IMR-90 (cell line): ENCODE measurements around the gene ESF1. TPM values are rescaled to one million over a fixed set of nuclear protein-coding genes. Genes with fewer than 3 reads are reported as not detected.

Experiments
- ATAC-seq: fragments of 200-7000 bp; cut with Tn5 transposase; 2 replicates; pipeline ENCODE4 v1.9.1; 2020; ENCODE audit warnings: low read depth, mild to moderate bottlenecking, moderate library complexity
- BruUV-seq: library from RNA; stranded (reverse); fragments of 400-500 nt; replicated peaks from 2 replicates; lab custom pipeline; 2021; lab: Mats Ljungman, UMichigan
- CTCF ChIA-PET: fragments of 300-600 bp; formaldehyde crosslinking; extraction: SDS; loops from one replicate; lab custom pipeline; 2021; ENCODE audit warnings: antibody characterized with exemption; lab: Yijun Ruan, JAX
- POLR2A ChIA-PET: fragments of 300-600 bp; sonication (Branson Sonifier 250); formaldehyde crosslinking; loops from one replicate; lab custom pipeline; 2022; ENCODE audit warnings: antibody characterized with exemption; ENCODE audit not compliant: unreplicated experiment; lab: Charles Lee
- DNase-seq: peaks from one replicate; pipeline ENCODE4 v3.0.0; 2013
- H2AFZ ChIP-seq: replicated peaks from 2 replicates; pipeline ENCODE3; 2013; ENCODE audit warnings: low read length, mild to moderate bottlenecking; ENCODE audit not compliant: poor library complexity
- H2AK5ac ChIP-seq: 2 replicates; pipeline ENCODE4 v1.6.1; 2013; ENCODE audit warnings: low read depth, low read length, inconsistent platforms
- H2AK9ac ChIP-seq: replicated peaks from 2 replicates; pipeline ENCODE3; 2013; ENCODE audit warnings: mild to moderate bottlenecking, low read depth, low read length, moderate library complexity; ENCODE audit not compliant: poor library complexity
- H2BK120ac ChIP-seq: 2 replicates; pipeline ENCODE4 v1.6.1; 2013; ENCODE audit warnings: low read depth, low read length, inconsistent platforms
- H2BK15ac ChIP-seq: 3 replicates; pipeline ENCODE4 v1.6.1; 2013; ENCODE audit warnings: low read depth, low read length, inconsistent platforms
- H2BK20ac ChIP-seq: 2 replicates; pipeline ENCODE4 v1.6.1; 2013; ENCODE audit warnings: low read depth, mild to moderate bottlenecking, inconsistent platforms, low read length, moderate library complexity
- H2BK5ac ChIP-seq: 2 replicates; pipeline ENCODE4 v1.6.1; 2013; ENCODE audit warnings: mild to moderate bottlenecking, low read depth, low read length, inconsistent platforms; ENCODE audit not compliant: poor library complexity, severe bottlenecking
- H3K14ac ChIP-seq: replicated peaks from 2 replicates; pipeline ENCODE4 v1.6.1; 2013; ENCODE audit warnings: low read depth, low read length, inconsistent platforms
- H3K18ac ChIP-seq: 2 replicates; pipeline ENCODE4 v1.6.1; 2013; ENCODE audit warnings: low read depth, low read length, control low read depth
- H3K23ac ChIP-seq: 2 replicates; pipeline ENCODE4 v1.6.1; 2013; ENCODE audit warnings: low read depth, low read length, inconsistent platforms
- H3K27ac ChIP-seq: 2 replicates; pipeline ENCODE4 v1.5.1; 2013; ENCODE audit warnings: mild to moderate bottlenecking, control low read depth, low read length; ENCODE audit not compliant: insufficient read depth
- H3K27me3 ChIP-seq: 2 replicates; pipeline ENCODE4 v1.6.1; 2013; ENCODE audit warnings: low read length; ENCODE audit not compliant: control insufficient read depth, insufficient read depth
- H3K36me3 ChIP-seq: 2 replicates; pipeline ENCODE4 v1.6.1; 2013; ENCODE audit warnings: low read length, mixed read lengths; ENCODE audit not compliant: control insufficient read depth, insufficient read depth
- H3K4ac ChIP-seq: 2 replicates; pipeline ENCODE4 v1.6.1; 2013; ENCODE audit warnings: low read depth, low read length, inconsistent platforms
- H3K4me1 ChIP-seq: 2 replicates; pipeline ENCODE4 v1.6.1; 2013; ENCODE audit warnings: low read length, mixed read lengths; ENCODE audit not compliant: control insufficient read depth, insufficient read depth
- H3K4me2 ChIP-seq: 2 replicates; pipeline ENCODE4 v1.6.1; 2013; ENCODE audit warnings: low read depth, mild to moderate bottlenecking, control low read depth, low read length, moderate library complexity
- H3K4me3 ChIP-seq: 2 replicates; pipeline ENCODE4 v1.5.1; 2013; ENCODE audit warnings: low read depth, mild to moderate bottlenecking, control low read depth, low read length, moderate library complexity; ENCODE audit not compliant: insufficient read depth
- H3K56ac ChIP-seq: 2 replicates; pipeline ENCODE4 v1.6.1; 2013; ENCODE audit warnings: low read length, inconsistent platforms; ENCODE audit not compliant: insufficient read depth; ENCODE audit errors: extremely low read depth
- H3K79me1 ChIP-seq, 2 experiments: 2 replicates each; pipeline ENCODE4 v1.6.1; 2013; ENCODE audit warnings: low read length in 2 of 2, inconsistent platforms in 1 of 2, low read depth in 1 of 2
- H3K9ac ChIP-seq: 2 replicates; pipeline ENCODE4 v1.6.1; 2013; ENCODE audit warnings: low read depth, low read length, control low read depth
- H3K9me1 ChIP-seq: 2 replicates; pipeline ENCODE4 v1.6.1; 2013; ENCODE audit warnings: low read length, inconsistent platforms; ENCODE audit not compliant: insufficient read depth
- H3K9me3 ChIP-seq: 2 replicates; pipeline ENCODE4 v1.6.1; 2013; ENCODE audit warnings: low read length; ENCODE audit not compliant: control insufficient read depth, insufficient read depth
- H4K20me1 ChIP-seq: 2 replicates; pipeline ENCODE4 v1.6.1; 2013; ENCODE audit warnings: low read length, inconsistent platforms; ENCODE audit not compliant: insufficient read depth
- H4K5ac ChIP-seq: 2 replicates; pipeline ENCODE4 v1.6.1; 2013; ENCODE audit warnings: mild to moderate bottlenecking, low read depth, low read length, control low read depth
- H4K8ac ChIP-seq, 2 experiments: 2 replicates each; pipeline ENCODE4 v1.6.1; 2013; ENCODE audit warnings: low read depth in 2 of 2, low read length in 2 of 2, control low read depth in 1 of 2, inconsistent platforms in 1 of 2
- H4K91ac ChIP-seq: 2 replicates; pipeline ENCODE4 v1.6.1; 2013; ENCODE audit warnings: low read depth, low read length, inconsistent platforms; ENCODE audit not compliant: insufficient read depth
- CEBPB ChIP-seq: IDR thresholded peaks from 2 replicates; pipeline ENCODE4 v1.6.1; 2012; ENCODE audit warnings: low read depth, low read length, improper control_type of control experiment
- CHD1 ChIP-seq: IDR thresholded peaks from 2 replicates; pipeline ENCODE4 v1.6.1; 2012; ENCODE audit warnings: low read depth, low read length, improper control_type of control experiment
- ELK1 ChIP-seq: fragments of 150-350 bp; IDR thresholded peaks from 2 replicates; pipeline ENCODE4 v1.6.1; 2016; ENCODE audit warnings: low read depth, mild to moderate bottlenecking, low read length, moderate library complexity, borderline replicate concordance
- FOS ChIP-seq: fragments of 150-350 bp; IDR thresholded peaks from 2 replicates; pipeline ENCODE4 v1.6.1; 2016; ENCODE audit warnings: low read depth, low read length
- MAZ ChIP-seq: IDR thresholded peaks from 2 replicates; pipeline ENCODE4 v1.6.1; 2012; ENCODE audit warnings: low read depth, mild to moderate bottlenecking, low read length, improper control_type of control experiment, moderate library complexity, borderline replicate concordance
- MXI1 ChIP-seq: IDR thresholded peaks from 2 replicates; pipeline ENCODE4 v1.6.1; 2012; ENCODE audit warnings: low read depth, mild to moderate bottlenecking, low read length, moderate library complexity, borderline replicate concordance
- NFE2L2 ChIP-seq: fragments of 150-350 bp; IDR thresholded peaks from 2 replicates; pipeline ENCODE4 v1.6.1; 2016; ENCODE audit warnings: low read depth, mild to moderate bottlenecking, low read length
- RAD21 ChIP-seq: IDR thresholded peaks from 2 replicates; pipeline ENCODE4 v1.6.1; 2012; ENCODE audit warnings: low read length, improper control_type of control experiment
- RFX5 ChIP-seq: IDR thresholded peaks from 2 replicates; pipeline ENCODE4 v1.8.0; 2012; ENCODE audit warnings: low read depth, mild to moderate bottlenecking, low read length, moderate library complexity
- WGBS, 2 experiments: methylation state at CpG; one replicate each; pipeline versions ENCODE4 v1.1.5 to v1.1.7; 2013; ENCODE audit warnings: missing lambda C conversion rate in 2 of 2; ENCODE audit not compliant: insufficient read length in 1 of 2; ENCODE audit errors: extremely low coverage in 2 of 2; 5-methylcytosine and 5-hydroxymethylcytosine counted together
- dilution Hi-C: fragments of 300-500 bp; cut with HindIII; formaldehyde crosslinking; loops from one replicate; pipeline ENCODE4 v1.14.3; 2018; ENCODE audit warnings: low sequenced_read_pairs; ENCODE audit not compliant: unreplicated experiment
- in situ Hi-C: fragments of 300-500 bp; cut with MboI; formaldehyde crosslinking; loops from 3 replicates; pipeline ENCODE4 v1.14.3; 2019; ENCODE audit warnings: low sequenced_read_pairs, inconsistent platforms, mixed read lengths
- intact Hi-C: fragments of 100-400 bp; cut with micrococcal nuclease; formaldehyde crosslinking; loops from 2 replicates; pipeline ENCODE4 v1.10.0; 2022
- polyA plus RNA-seq, 3 experiments: library from polyadenylated mRNA; depleted of rRNA; stranded (reverse); fragments of >200 nt; gene quantifications; 2 replicates each; pipeline ENCODE4 v1.2.3, GENCODE V29; 2012; ENCODE audit warnings: low replicate concordance in 1 of 3
- total RNA-seq: library from RNA; depleted of rRNA; stranded (reverse); fragments of >200 nt; gene quantifications from 2 replicates; pipeline ENCODE4 v1.2.3, GENCODE V29; 2012

ESF1 gene
- total and polyA plus RNA-seq, 2 of the 4 experiments (the other 2 are of a cell fraction) = 2.6 to 2.7 TPM

GRCh38 chr20:13772529-13772928, 12.2 kb downstream of the ESF1 start:
- Histone ChIP-seq H4K5ac (no peak overlapping the region), H4K8ac (no peak overlapping the region), H2AFZ (no peak overlapping the region), H2BK15ac (no peak overlapping the region), H3K4me2 (no peak overlapping the region), H3K18ac (no peak overlapping the region), H3K9me1 (no peaks in the 10 kb centered on the region; the same call in 1 of the 2 replicates), H3K4ac (no peak overlapping the region), H3K56ac (no peak overlapping the region), H3K79me1 (no peaks in the 10 kb centered on the region), H3K36me3 (peaks cover 22% of the 10 kb centered on the region), H2BK5ac (no peak overlapping the region), H2AK9ac (no peak overlapping the region), H3K14ac (no peak overlapping the region), H3K4me1 (no peaks in the 10 kb centered on the region), H2AK5ac (no peak overlapping the region), H3K9me3 (no peaks in the 10 kb centered on the region), H3K27me3 (no peaks in the 10 kb centered on the region), H2BK20ac (no peak overlapping the region), H4K20me1 (no peaks in the 10 kb centered on the region), H2BK120ac (no peak overlapping the region), H4K91ac (no peak overlapping the region), H3K4me3 (no peak overlapping the region), H3K27ac (no peak overlapping the region), H3K23ac (no peak overlapping the region), H3K9ac (no peak overlapping the region)
- CTCF ChIA-PET = interaction anchor here (0.6 to 2.0 kb wide), 4 partner anchors 12 to 1924 kb away, joined by 4 to 8 read pairs (median 7); partner anchors contain the start of genes ESF1 and NDUFAF5
- peak; percentile 36 for DNase-seq
- ATAC-seq = no peak; the same call in 1 of the 2 replicates
- no TSS peak for BruUV-seq
- WGBS, 2 experiments = no CpG with 5 or more reads among the region's 4 CpGs
- no peak for TF ChIP-seq FOS
- TF ChIP-seq CEBPB = no peak
- no peak for TF ChIP-seq MXI1
- TF ChIP-seq ELK1 = no peak
- TF ChIP-seq CHD1 = no peak
- no peak for TF ChIP-seq NFE2L2
- no peak for TF ChIP-seq RFX5
- TF ChIP-seq MAZ = no peak
- TF ChIP-seq RAD21 = no peak
- intact Hi-C loops = loop anchor here (1.0 to 10.0 kb wide), 4 partner anchors 225 to 653 kb away; no protein-coding TSS in a partner anchor
- dilution Hi-C loops = no loop called here
- POLR2A ChIA-PET = no interaction called here
- in situ Hi-C loops = loop anchor here (5.0 to 25.0 kb wide), 2 partner anchors 310 to 655 kb away; no protein-coding TSS in a partner anchor
